Sigmoid colon (tissue), 4 donors: ENCODE data around the gene B3GALT4.

Experiments used
- POLR2A ChIP-seq, 2 donors: fragments of 450-650 bp; IDR thresholded peaks; one replicate each; pipeline ENCODE4 v1.6.1; 2016; ENCODE audit warnings: antibody characterized with exemption in 2 of 2, mild to moderate bottlenecking in 2 of 2, moderate library complexity in 2 of 2
- POLR2AphosphoS5 ChIP-seq, 4 donors: sonication (generic); formaldehyde crosslinking; IDR thresholded peaks; one replicate each; pipeline ENCODE4 v1.6.1; 2017; ENCODE audit warnings: antibody characterized with exemption in 4 of 4
- TF ChIP-seq, protein P1 (sequence below), 4 experiments: fragments of 450-650 bp in 3 of 4; fragments of 200-600 bp in 1 of 4; IDR thresholded peaks; one replicate each; pipeline ENCODE4 v1.5.1; 2016 to 2019; ENCODE audit warnings: antibody characterized with exemption in 4 of 4, mild to moderate bottlenecking in 3 of 4, moderate library complexity in 2 of 4

DNA sequence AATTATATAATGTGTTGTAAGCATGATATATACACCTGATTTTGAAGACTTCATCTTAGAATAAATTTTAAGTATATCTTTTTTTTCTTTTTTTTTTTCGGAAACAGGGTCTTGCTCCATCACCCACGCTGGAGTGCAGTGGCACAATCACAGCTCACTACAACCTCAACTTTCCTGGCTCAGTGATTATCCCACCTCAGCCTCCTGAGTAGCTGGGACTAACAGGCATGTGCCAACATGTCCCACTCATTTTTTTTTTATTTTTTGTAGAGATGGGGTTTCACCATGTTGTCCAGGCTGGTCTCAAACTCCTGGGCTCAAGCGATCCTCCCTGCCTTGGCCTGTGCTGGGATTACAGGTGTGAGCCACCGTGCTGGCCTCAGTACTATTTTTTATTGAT, 22.3 kb upstream of the B3GALT4 start:
- TF ChIP-seq, protein P1, sequence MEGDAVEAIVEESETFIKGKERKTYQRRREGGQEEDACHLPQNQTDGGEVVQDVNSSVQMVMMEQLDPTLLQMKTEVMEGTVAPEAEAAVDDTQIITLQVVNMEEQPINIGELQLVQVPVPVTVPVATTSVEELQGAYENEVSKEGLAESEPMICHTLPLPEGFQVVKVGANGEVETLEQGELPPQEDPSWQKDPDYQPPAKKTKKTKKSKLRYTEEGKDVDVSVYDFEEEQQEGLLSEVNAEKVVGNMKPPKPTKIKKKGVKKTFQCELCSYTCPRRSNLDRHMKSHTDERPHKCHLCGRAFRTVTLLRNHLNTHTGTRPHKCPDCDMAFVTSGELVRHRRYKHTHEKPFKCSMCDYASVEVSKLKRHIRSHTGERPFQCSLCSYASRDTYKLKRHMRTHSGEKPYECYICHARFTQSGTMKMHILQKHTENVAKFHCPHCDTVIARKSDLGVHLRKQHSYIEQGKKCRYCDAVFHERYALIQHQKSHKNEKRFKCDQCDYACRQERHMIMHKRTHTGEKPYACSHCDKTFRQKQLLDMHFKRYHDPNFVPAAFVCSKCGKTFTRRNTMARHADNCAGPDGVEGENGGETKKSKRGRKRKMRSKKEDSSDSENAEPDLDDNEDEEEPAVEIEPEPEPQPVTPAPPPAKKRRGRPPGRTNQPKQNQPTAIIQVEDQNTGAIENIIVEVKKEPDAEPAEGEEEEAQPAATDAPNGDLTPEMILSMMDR (IDR thresholded peaks at IDR 0.05): no peak
- TF ChIP-seq POLR2A (IDR thresholded peaks at IDR 0.05) (no peak), POLR2AphosphoS5 (IDR thresholded peaks at IDR 0.05) (no peak)
